Effector CD4-positive, alpha-beta T cell (primary cell): ENCODE results near the gene TNP1. TPM values are rescaled to one million over a fixed set of nuclear protein-coding genes. Genes with fewer than 3 reads are reported as not detected.

Experiments used
- DNase-seq: peaks from one replicate; pipeline ENCODE4 v3.0.0-alpha.2; 2020
- total RNA-seq: gene quantifications from one replicate; lab custom pipeline; 2026; lab: John Stamatoyannopoulos, UW

The TNP1 gene
- total RNA-seq, result not detected

GRCh38 chr2:216859944-216860343, at the start of gene TNP1:
Gene TNP1 (minus strand): TSS chr2:216860064. CDS start chr2:216860034, 30 bp downstream.
- no peak for DNase-seq

GRCh38 chr2:216908300-216908699, 48.4 kb upstream of the TNP1 start:
- no peak for DNase-seq

- DNase-seq, result no peak
Observed at GRCh38 chr2:216905649-216906329, 45.9 kb upstream of the TNP1 start.

GRCh38 chr2:216904974-216905373, 45.1 kb upstream of the TNP1 start:
- no peak for DNase-seq

- no peak for DNase-seq
Observed at GRCh38 chr2:216904554-216904953, 44.7 kb upstream of the TNP1 start.

GRCh38 chr2:216903470-216903869, 43.6 kb upstream of the TNP1 start:
- no peak for DNase-seq

- no peak for DNase-seq
Observed at GRCh38 chr2:216901273-216901672, 41.4 kb upstream of the TNP1 start.

GRCh38 chr2:216900406-216900805, 40.5 kb upstream of the TNP1 start:
- DNase-seq, result no peak

GRCh38 chr2:216897561-216898203, 37.8 kb upstream of the TNP1 start:
- no peak for DNase-seq

GRCh38 chr2:216890138-216890537, 30.3 kb upstream of the TNP1 start:
- DNase-seq, result no peak

GRCh38 chr2:216888887-216889622, 29.2 kb upstream of the TNP1 start:
- DNase-seq, result no peak

- no peak for DNase-seq
Observed at GRCh38 chr2:216888081-216888480, 28.2 kb upstream of the TNP1 start.

- no peak for DNase-seq
Observed at GRCh38 chr2:216887138-216887537, 27.3 kb upstream of the TNP1 start.

GRCh38 chr2:216885117-216885553, 25.3 kb upstream of the TNP1 start:
- no peak for DNase-seq

- DNase-seq, result no peak
Observed at GRCh38 chr2:216884347-216884746, 24.5 kb upstream of the TNP1 start.

GRCh38 chr2:216882876-216883275, 23.0 kb upstream of the TNP1 start:
- no peak for DNase-seq

GRCh38 chr2:216881411-216881810, 21.5 kb upstream of the TNP1 start:
- DNase-seq, result no peak

GRCh38 chr2:216880509-216881184, 20.8 kb upstream of the TNP1 start:
- no peak for DNase-seq

GRCh38 chr2:216879727-216880508, 20.1 kb upstream of the TNP1 start:
- DNase-seq, result no peak

GRCh38 chr2:216878072-216878471, 18.2 kb upstream of the TNP1 start:
- DNase-seq, result no peak

- no peak for DNase-seq
Observed at GRCh38 chr2:216877085-216877484, 17.2 kb upstream of the TNP1 start.

- no peak for DNase-seq
Observed at GRCh38 chr2:216875862-216876261, 16.0 kb upstream of the TNP1 start.
